Stimulated activated CD4-positive, alpha-beta T cell treated with anti-CD3 and anti-CD28 coated beads, Interleukin-1b, Interleukin-23, amount 100 ng/mL, for 24 hours (primary cell): ENCODE data around the gene POLK.

Experiments
- DNase-seq, 4 experiments: peaks; one replicate each; pipeline ENCODE4 v3.0.0-alpha.2; 2020; ENCODE audit warnings: low read depth in 4 of 4, low spot score in 1 of 4

The POLK gene

GRCh38 chr5:75640826-75641225 lies 129.1 kb downstream of the POLK start:
- DNase-seq = no peak

- no peak for DNase-seq
Observed at GRCh38 chr5:75648712-75649111, 137.0 kb downstream of the POLK start.
